ENCODE results near the gene SEMA3B.
A peak's percentile ranks its signal among the peaks of the same experiment; 100 is the strongest.

The SEMA3B gene

DNA sequence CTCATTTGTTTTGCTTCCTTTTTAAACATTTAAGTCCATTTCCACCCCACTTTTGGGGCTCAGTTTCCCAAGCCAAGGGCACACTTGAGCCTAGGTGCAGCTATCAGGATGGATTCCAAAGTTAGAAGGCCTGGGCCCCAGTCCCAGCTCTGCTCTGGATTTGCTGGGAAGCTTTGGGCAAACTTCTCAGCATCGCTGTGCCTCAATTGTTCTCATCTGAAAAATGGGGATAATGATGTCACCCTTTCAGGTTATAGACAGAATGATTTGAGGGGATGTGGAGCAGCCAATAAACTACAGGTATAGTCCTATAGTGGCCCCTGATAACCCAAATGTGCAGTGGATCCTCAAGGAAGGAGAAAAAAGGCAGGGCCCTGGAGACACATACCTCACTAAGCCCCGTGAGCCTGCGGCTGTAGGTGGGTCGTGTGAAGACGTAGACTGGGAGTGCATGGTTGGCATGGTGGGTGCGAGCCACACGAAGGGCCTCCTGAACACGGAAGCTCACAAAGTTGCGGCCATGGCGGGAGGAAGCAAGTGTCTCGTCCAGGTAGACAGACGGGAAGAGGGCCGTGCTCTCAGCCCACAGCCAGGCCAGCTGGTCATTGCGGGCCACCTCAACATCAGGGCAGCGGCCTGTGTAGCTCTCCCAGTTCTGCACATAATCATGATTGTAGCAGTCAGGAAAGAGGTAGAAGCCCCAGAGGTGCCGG is 50.4 kb downstream of the SEMA3B start:
- no peak for DNase-seq

DNA sequence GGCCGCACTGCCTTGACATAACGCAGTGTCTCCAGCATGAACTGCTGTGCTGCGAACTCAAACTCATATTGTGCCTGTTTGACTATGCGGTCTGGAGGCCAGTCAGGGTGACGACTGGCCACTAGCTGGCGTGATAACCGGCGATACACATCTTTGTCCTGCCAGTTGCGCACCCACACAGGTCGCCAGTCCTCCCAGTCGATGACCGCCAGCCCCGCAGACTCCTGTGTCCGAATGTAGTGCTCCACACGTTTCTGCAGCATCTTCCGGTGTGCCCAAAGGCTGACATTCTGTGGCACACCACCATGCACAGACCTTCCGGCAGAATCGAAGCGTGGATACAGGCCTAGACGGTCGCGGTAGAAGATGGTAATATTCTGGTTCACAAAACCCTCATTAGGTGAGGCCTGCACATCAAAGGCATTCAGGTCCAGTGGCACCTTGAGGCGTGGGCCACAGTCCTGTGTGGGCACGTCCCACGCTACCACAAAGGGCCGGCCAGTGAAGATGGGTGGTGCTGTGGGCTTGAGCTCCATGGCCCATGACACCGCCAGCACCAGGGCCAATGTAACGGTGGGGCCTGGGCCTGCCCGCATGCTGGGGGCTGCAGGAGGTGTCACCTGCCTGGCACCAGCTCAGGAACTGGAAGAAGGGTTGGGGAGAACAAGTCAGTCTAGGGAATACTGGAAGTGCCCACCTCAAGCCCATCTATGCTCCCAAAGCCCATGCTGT is 51.1 kb downstream of the SEMA3B start:
- no peak for DNase-seq

DNA sequence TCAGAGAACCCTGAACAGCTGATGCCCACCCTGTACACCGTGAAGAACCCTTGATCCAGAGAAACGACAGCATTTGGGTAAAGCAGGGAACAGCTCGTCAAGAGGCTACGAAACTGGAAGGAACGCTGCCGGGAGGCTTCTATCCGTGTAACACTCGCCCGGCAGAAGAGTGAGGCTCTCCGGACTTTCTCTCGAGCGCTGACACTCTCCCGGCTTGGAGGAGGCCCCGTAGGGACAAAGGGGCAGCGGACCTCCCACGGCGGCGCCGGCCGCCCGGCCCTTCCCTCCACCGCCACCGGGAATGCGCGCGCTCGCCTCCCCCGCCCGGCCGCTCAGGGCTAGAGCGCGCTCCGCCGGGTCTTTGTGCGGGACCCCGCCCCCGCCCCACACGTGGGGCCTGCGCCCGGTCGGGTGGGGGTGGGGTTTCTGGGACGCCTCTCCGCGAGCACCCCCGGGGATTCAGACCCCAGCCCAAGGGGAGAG is 51.9 kb downstream of the SEMA3B start:
- peak; percentile 62 for DNase-seq

DNA sequence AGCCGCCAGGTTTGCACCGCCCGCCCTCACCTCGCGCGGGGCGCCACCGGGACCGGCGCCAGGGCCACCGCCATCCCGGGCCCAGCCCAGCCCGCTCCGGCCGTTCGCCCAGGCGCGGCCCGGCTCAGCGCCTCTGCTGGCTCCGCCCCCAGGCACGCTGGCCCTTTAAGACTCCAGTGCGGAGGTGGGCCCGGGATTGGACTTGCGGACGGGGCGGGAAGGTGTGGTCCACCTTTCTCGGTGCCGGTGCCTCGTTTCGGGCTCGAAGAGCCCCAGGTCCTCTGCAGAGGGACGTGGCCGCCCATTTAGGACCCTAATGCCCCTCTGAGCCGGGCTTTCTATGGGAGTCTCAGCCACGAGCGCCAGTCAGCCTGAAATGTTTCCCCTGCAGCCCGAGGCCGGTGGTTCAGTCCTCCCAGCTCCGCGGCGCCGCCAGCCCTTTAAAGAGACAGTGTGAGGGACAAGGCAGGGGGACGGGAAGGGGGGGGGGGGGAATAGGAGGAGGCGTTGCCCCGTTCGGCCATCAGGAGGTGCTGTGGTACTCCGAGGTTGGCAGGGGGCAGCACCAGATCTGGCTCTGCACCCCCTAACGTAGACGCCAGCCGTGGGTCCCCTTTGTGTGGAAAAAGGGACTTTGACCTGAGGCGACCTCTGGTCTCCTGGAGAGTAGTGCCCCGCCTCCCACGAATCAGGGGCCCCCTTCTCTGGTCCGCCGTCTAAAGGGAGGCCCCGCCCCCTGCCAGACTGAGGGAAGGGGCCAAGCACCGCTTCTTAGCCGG is 52.6 kb downstream of the SEMA3B start:
- DNase-seq = peak; percentile 78

DNA sequence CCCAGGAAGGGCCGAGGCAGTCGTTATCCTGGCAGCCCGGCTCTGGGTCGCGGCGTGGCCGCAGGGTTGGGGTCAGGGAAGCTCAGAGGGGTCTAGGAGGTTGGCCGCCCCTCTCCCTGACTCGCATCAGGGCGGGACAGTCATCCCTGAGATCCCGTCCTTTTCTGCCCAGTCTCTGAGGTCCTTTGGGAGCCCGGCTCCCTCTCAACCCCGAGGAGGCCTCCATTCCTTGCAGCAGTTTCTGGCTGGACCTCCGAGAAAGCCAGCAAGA is 53.1 kb downstream of the SEMA3B start:
- no peak for DNase-seq

DNA sequence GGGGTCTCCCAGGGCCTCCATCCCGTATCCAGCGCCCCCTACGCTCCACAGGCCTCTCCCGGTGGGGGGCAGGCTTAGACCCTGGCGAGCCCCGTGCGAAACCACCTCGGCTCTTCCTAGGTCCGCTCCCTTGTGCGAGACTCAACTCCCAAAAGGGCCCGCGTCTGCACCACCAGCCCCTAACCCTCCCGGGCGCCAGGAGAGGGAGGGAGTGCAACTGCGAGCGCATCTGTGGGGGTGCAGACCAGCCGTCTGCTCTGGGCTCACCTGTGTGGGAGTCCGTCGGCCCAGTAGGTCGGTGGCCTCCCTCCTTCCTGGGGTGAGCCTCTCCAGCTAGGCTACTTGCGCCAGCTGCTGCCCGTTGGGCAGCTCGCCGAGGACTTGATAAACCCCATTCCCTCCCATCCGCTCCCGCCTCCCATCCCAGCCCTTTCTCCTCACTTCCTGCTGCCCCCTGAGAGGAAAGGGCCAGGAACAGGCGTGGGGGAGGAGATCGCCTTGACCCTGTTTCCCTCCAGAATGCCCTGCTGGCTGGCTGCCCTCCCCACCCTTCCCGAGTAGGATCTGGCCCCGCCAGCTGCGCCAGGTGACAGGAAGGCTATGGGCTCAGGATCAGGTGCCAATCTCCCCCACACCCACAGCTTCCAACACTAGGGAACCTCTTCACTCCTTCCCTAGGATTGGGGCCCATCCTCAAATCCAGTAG is 53.6 kb downstream of the SEMA3B start, which contains the start of gene HYAL2:
Gene HYAL2, minus strand, starts transcription at position 360 of the 706 bp plus-strand sequence. CDS start 2,256 bp downstream, outside the sequence.
- no peak for DNase-seq

DNA sequence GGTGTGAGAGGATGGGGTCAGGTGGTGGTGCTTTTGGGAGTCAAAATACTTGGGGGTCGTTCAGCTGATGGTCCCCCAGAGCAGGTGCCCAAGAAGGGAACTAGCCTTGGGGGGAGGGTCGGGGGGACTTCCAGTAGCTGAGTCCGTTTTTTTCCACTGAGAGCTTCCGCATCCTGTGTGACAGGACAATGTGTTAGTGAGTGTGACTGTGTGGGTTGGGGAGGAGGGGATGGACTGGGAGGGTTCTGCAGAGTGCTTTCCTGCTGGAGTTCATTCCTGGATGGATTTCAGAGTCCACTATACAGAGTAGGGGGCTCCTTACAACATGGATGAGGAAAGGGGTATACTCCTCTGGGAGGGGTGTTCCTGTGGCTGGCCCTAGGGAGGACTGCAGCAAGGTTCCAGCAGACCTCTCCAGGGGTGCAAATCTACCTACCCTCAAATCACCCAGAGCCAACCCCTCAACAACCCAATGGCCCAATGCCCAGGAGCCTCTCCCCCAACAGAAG is 54.2 kb downstream of the SEMA3B start:
- no peak for DNase-seq

DNA sequence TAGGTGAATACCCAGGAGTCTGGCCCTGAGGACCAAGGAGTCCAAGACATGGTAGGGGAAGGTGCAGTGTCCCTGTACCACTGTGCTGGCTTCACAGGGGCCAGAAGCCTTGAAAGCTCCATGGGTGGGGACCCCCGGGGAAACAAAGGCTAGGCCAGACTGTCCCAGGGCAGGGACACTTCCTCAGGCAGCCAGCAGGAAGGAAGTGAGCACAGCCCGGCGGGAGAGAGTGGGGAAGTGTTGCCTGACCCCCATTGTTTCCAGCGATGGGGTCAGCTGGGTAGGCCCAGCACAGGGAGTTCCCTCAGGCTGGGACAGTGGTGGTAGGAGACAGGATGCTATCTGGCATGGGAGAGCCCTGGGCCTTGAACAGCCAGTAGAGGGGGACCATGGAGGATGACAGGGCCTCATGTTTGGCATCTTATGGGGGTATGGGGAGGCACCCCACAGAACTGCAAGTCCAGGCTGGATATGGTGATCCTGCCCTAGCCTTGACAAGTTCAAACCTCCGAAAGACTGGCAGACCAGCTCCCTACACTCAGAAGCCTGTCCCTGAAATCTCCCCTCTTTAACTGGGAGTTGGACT is 54.8 kb downstream of the SEMA3B start:
- DNase-seq = no peak

DNA sequence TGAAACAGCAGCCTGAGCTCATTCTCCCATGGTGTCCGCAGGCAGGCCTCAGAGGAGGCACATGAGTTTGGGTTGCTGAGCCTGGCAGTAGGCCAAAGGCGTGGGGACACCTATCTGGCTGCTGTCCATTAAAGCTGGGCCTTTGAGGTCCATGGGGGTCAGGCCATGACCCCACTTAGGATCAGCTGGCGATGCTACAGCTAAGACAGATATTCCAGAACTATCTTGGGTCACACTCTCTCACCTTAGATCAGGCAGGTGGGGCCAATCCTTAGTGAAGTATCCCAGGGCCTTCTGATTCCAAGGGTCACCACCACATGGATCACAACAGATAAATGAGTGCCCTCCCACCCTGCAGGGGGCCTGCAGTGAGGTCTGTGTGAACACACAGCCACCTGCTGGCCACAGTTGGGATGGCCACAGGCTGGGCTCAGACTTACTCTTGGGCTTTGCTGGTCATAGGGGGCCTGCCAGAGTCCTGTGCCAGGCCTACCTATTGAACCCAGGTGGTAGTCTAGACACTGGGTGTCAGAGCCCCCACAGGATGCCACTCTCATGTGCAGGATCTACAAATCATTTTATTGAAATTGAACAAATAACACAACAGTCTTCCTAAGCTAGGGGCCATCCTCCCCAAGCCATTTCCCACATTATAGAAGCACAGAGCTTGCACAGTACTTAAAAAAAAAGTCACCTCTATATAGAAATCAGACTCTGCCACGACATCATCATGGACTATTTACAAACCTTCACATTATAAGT is 55.6 kb downstream of the SEMA3B start:
- DNase-seq = peak; percentile 63

DNA sequence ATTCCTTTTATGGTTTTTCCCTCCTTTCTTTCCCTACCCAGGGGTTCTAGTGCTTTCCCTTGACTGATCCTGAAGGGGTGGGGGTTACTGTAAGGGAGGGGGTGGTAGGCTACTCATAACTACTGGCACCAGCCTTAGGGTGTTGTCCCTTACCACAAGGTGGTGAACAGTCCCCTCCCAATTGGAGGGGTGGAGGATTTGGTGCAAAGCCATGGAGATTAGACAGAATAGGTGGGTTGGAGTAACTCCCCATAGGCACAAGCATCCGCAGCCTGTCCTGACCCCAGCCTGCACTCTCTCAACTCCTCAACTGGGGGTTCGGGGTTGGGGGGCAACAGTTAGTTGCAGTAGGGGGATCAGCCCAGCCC is 56.1 kb downstream of the SEMA3B start:
- DNase-seq = no peak

DNA sequence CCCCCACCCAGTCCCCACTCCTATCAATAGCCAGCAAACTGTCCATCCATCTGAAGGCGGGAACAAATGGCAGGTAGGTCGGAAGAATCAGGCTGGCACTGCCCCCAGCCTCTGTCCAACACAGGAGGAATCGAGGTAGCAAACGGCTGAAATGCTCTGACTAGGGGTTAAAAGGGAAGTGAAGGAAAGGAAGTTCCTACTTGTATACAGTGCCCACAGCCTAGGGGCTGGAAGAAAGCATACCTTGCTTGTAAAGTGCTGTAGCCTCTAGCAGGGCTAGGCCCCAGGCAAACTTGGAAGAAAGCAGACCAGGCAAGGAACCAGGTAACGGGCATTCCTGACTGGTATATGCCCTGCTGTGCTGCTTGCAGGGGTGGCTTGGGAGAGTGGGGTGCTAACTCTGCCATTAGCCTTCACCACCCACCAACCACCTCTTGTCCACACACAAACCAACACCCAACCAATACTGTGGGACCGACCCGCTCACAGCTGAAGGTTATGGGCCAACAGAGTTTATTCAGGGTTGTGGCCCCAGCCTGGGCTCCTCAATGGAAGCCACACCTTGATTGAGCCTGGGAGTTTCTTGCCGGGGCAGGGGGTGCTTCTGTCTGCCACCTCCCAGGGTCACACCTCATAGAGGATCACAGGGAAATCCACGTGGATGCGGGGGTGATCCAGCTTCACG is 56.7 kb downstream of the SEMA3B start:
- no peak for DNase-seq

DNA sequence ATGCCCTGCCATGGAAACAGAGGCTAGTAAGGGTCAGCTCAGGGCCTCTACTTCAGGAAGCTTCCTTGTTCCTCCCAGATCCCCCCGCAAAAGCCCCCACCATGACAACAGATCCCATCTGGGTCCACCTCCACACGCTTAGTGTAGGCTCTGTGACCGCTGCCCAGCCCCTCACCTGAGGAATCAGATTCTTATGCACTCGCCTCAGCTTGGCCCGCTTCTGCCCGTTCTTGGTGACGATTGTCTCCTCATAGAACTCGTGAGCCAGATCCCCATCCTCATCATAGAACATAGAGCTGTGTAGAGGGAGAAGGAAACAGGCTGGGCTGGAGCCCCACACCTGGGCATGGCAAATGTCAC is 57.2 kb downstream of the SEMA3B start:
- DNase-seq = no peak

DNA sequence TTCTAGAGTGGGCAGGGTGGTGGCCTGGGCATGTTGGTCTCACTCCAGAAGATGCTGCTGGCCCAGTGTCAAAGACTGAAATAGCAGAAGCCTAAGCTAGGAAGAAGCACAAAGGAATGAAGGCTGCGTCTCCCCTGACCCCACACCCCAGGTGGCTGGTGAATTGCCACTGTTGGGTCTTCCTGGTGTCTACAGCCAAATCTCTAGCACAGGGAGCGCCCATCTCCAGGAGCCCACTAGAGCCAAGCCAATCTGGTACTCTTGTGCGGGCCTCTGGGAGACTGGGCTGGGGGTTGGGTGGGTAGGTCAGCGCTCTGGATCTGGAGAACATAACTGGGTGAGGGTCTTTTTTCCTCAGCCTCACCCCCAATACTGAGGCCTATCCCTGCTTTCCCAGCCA is 58.2 kb downstream of the SEMA3B start:
- no peak for DNase-seq

All from stimulated activated CD4-positive, alpha-beta T cell treated with anti-CD3 and anti-CD28 coated beads, Interleukin-12 subunit alpha, Interleukin-12 subunit beta, amount 100 ng/mL, for 4 hours (primary cell).